Measurements from ENCODE around the gene ADARB2.

Gene ADARB2

DNA sequence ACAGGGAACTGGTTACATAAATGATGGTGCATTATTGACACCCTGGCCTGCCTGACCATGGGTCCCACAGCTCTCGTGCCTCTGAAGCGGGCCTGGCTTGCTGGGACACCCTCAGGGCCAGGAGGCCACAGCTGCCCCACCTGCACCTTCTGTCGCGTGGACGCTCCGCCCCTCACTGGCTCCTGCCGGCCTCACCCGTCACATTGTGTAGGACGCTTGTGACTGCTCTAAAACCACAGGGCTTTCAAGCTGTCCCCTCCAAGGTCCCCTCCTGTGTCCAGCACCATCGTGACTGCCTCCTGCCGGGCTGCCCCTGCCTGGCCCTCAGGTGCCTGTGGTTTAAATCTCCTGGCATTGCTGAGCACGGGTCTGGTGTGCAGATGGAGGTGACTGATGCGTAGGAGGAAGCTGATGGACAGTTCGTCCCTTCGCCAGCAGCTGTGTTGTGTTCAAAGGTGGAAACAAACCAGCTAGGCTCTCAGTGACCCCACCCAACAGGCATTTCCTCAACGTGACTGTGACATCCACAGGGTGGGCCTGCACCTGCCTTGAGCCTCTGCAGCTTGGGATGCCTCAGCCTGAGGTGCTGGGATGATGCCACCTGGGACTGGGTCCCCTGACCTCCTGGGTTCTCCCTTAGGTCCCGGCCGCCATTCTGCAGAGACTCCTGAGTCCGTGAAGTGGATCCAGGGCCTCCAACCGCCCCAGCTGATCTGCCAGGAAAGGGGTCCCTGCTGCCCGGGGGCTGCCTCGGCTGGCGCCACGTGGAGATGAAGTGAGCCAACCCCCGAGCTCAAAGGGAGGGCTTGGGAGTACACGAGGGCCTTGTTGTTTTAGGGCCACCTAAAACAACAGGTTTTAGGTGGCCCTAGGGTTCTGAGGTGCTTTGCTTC is 532.6 kb downstream of the ADARB2 start:
- Histone ChIP-seq H3K27ac (no peak overlapping the region), H3K27me3 (no peaks in the 10 kb centered on the region), H3K9me3 (no peaks in the 10 kb centered on the region), H3K4me3 (ENCODE audit: low read depth in 1 of 2, low read length in 1 of 2) (no peak overlapping the region), H3K4me1 (ENCODE audit: control insufficient read depth in 1 of 2, insufficient read depth in 1 of 2, low read depth in 1 of 2, low read length in 1 of 2) (no peaks in the 10 kb centered on the region), H3K36me3 (peaks cover 3% of the 10 kb centered on the region)
- TF ChIP-seq, protein P1, sequence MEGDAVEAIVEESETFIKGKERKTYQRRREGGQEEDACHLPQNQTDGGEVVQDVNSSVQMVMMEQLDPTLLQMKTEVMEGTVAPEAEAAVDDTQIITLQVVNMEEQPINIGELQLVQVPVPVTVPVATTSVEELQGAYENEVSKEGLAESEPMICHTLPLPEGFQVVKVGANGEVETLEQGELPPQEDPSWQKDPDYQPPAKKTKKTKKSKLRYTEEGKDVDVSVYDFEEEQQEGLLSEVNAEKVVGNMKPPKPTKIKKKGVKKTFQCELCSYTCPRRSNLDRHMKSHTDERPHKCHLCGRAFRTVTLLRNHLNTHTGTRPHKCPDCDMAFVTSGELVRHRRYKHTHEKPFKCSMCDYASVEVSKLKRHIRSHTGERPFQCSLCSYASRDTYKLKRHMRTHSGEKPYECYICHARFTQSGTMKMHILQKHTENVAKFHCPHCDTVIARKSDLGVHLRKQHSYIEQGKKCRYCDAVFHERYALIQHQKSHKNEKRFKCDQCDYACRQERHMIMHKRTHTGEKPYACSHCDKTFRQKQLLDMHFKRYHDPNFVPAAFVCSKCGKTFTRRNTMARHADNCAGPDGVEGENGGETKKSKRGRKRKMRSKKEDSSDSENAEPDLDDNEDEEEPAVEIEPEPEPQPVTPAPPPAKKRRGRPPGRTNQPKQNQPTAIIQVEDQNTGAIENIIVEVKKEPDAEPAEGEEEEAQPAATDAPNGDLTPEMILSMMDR (IDR thresholded peaks at IDR 0.05): no peak

DNA sequence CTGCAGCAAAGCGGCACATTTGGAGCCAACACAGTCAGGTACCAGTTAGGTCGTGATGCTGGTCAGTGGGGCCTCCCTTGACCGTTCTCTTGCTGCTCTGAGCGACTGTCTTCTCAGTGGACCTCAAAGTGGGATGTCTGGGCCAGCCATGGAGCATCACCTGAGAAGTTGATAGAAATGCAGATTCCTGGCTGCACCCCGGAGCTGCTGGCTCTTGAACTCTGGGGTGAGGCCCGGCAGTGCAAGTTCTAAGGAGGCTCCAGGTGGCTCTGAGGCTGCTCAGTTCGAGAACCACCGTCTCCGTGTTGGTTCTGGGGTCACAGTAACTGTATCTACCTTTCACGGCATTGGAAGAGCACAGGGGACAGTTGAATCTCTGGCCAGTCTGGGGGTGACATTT is 533.6 kb downstream of the ADARB2 start:
- Histone ChIP-seq H3K4me3 (ENCODE audit: low read depth in 1 of 2, low read length in 1 of 2) (no peak overlapping the region), H3K27ac (no peak overlapping the region), H3K9me3 (no peaks in the 10 kb centered on the region), H3K4me1 (ENCODE audit: control insufficient read depth in 1 of 2, insufficient read depth in 1 of 2, low read depth in 1 of 2, low read length in 1 of 2) (no peaks in the 10 kb centered on the region), H3K27me3 (peaks cover under 1% of the 10 kb centered on the region), H3K36me3 (peaks cover 2% of the 10 kb centered on the region)
- TF ChIP-seq, protein P1 (IDR thresholded peaks at IDR 0.05): no peak

DNA sequence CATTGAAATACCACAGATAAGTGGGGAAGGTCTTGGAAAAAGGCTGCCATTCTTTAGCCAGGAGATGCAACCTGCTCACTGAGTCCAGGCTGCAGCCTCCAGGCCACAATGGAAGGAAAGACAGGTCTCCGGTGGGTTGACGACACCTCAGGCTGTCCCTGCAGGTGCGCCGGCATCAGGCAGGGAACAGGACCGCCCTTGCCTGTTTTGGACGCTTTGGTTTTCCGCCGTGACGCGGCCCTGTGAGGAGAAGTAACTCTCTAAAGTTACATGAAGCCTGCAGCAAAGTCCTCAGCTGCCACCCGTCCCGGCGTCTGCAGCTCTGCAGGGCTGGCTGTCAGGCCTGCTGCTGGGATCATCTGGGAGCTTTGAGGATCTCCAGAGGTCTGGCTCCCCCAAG is 534.1 kb downstream of the ADARB2 start:
- no peaks in the 10 kb centered on the region for H3K9me3 ChIP-seq
- no peak overlapping the region for H3K27ac ChIP-seq
- H3K4me3 ChIP-seq (ENCODE audit: low read depth in 1 of 2, low read length in 1 of 2): no peak overlapping the region
- TF ChIP-seq, protein P1 (IDR thresholded peaks at IDR 0.05): no peak
- no peaks in the 10 kb centered on the region for H3K4me1 ChIP-seq (ENCODE audit: control insufficient read depth in 1 of 2, insufficient read depth in 1 of 2, low read depth in 1 of 2, low read length in 1 of 2)
- peaks cover 6% of the 10 kb centered on the region for H3K27me3 ChIP-seq
- no peaks in the 10 kb centered on the region for H3K36me3 ChIP-seq

DNA sequence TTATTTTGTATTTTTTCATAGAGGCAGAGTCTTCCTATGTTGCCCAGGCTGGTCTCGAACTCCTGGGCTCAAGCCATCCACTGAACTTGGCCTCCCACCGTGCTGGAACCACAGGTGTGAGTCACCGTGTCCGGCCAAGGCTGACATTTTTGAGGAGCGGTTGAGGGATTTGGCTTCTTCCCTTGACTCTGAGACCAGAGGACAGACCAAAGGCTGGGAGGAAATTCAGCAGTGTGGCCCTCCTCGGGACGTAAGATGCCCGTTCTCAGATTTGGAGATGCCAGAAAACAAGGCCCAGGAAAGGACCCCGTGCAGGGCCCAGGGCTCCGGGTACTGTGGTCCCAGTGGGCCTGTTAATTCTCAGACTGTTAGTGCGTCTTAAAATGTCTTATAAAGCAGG is 535.0 kb downstream of the ADARB2 start:
- H3K36me3 ChIP-seq: no peaks in the 10 kb centered on the region
- H3K27ac ChIP-seq: no peak overlapping the region
- TF ChIP-seq, protein P1 (IDR thresholded peaks at IDR 0.05): no peak
- H3K27me3 ChIP-seq: peaks cover 14% of the 10 kb centered on the region
- H3K4me1 ChIP-seq (ENCODE audit: control insufficient read depth in 1 of 2, insufficient read depth in 1 of 2, low read depth in 1 of 2, low read length in 1 of 2): no peaks in the 10 kb centered on the region
- no peaks in the 10 kb centered on the region for H3K9me3 ChIP-seq
- no peak overlapping the region for H3K4me3 ChIP-seq (ENCODE audit: low read depth in 1 of 2, low read length in 1 of 2)

DNA sequence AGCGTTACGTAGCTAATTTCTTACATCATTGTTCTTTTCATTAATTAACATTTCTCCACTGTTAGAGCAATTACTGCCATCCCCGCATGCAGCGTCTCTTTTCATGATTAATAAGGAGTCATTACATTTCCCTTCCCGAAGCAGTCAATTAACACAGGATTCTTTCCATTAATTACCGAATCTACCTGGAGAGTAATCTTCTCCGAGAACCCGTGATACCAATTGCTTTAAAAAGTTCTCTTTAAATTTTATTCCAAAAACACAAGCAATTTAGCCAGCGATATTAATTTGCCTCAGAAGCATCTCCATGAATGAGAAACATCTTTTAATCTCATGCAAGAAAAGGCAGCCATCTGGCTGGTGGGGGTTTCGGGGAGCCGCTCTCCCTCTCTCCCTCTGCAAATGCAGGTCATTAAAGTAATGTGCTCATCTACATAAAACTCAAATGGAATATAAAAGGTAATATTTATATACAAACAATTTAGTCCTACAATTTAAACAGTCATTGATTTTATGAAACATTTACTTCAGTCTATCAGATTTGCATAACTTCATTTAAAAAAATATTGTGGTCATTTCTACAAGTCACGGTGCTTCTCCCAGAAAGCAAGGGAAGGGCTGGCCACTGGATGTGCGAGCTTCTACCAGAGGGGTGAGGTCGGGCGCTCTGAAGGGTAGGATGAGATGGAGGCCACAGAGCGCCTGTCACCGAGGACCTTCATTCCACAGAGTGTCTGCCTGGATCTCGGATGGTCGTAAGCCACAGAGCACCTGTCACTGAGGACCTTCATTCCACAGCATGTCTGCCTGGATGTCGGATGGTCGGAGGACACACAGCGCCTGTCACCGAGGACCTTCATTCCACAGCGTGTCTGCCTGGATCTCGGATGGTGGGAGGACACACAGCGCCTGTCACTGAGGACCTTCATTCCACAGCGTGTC is 536.2 kb downstream of the ADARB2 start:
- Histone ChIP-seq H3K27me3 (peaks cover 26% of the 10 kb centered on the region), H3K4me1 (ENCODE audit: control insufficient read depth in 1 of 2, insufficient read depth in 1 of 2, low read depth in 1 of 2, low read length in 1 of 2) (no peaks in the 10 kb centered on the region), H3K36me3 (no peaks in the 10 kb centered on the region), H3K4me3 (ENCODE audit: low read depth in 1 of 2, low read length in 1 of 2) (no peak overlapping the region), H3K9me3 (no peaks in the 10 kb centered on the region), H3K27ac (no peak overlapping the region)
- TF ChIP-seq, protein P1 (IDR thresholded peaks at IDR 0.05): no peak
